IPS-18c (cell line): ENCODE data around the gene TEAD1.

Experiments used
- H3K4me3 ChIP-seq: 2 replicates; pipeline ENCODE4 v1.7.0; 2013; ENCODE audit warnings: low read depth, mild to moderate bottlenecking, low read length, moderate library complexity; ENCODE audit not compliant: insufficient read depth
- H3K9me3 ChIP-seq: one replicate; pipeline ENCODE4 v1.6.1; 2013; ENCODE audit warnings: mild to moderate bottlenecking, low read length, moderate library complexity; ENCODE audit not compliant: control insufficient read depth, insufficient read depth

TEAD1 gene

DNA sequence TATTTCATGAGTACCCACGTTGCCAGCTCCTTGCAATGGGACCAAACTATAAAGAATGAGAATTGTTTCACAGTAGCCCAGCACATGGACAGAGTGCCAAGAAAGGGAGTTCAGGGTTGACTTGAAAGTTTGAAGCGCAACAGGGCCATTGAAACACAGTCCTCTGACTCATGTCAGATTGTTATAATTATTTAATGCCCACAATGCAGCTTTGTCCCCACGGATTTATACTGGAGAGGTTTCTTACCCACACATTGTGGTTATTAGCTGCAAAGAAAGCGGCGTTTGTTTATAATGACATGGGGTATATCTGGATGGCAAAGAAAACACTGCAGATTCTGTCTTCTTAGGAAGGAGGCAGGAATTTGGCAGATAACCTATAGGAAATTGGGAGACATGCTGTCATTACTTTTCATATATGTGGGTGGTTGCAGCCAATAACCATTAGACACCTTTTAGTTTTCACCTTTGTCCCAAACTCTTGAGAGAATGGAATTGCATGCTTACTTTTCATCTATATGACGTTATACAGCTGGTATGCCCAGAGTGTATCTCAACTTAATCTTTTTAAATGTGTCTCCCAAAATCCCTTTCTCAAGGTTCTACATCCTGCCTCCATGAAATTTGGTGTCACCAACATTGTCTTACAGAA is 143.6 kb downstream of the TEAD1 start:
- Histone ChIP-seq H3K4me3 (no peak overlapping the region), H3K9me3 (no peaks in the 10 kb centered on the region)

DNA sequence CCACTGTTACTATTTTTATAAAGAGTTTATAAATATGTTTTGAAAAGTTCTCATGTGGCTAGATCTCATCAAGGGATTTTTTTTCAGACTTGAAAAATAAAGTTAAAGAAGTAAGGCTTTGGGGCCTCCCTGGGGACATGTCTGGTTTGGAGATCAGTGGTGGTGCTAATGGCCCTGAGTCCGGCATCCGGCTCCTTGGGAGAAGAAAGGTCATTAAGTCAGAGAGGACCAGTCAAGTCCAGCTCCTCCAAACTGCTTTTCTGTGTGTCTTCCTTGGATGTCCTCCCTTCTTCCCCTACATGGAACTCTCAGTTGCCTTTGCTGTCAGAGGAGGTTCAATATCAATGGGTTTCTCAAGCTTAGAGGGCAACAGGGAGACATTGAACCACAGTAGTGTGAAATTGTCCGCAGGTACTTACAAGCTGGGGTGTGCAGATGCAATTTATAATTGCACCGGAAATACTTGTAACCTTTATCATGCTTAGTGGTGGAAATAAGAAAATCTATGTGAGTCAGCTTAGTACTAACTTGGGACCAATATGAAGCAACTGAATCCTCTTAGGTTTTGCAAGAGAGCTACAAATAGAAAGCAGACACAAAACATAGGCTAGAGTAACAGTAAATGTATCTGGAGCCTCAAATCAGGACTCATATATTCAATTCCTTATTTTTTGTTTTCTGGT is 144.3 kb downstream of the TEAD1 start:
- Histone ChIP-seq H3K9me3 (no peaks in the 10 kb centered on the region), H3K4me3 (no peak overlapping the region)

DNA sequence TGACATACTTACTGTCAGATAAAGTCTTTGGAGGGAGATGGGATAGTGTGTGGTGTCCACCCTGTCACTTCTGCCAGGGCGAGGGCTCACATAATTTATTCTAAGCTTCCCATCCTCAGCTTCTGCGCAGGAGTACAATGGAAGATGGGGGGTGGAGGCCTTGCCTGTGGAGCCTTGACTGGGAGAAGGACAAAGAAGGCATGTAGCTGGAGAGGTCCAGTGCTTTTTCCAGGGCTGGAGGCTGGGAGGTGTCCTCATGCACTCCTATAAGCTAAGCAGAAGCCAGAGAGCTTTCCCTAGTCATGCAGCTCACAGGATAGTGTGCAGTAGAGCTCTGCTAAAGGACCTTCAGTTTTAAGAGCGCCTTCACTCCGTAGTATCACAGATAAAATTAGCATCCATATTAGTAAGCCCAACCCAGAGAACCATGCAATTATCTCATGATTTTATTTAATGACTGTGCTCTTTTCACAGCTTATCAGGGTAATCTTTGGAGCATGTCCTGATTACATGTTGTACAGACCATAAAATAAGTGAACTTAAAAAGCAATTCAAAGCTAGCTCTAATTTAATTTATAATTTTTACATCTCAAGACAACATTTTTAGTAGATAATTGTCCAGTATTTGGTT is 148.3 kb downstream of the TEAD1 start:
- Histone ChIP-seq H3K4me3 (no peak overlapping the region), H3K9me3 (no peaks in the 10 kb centered on the region)

DNA sequence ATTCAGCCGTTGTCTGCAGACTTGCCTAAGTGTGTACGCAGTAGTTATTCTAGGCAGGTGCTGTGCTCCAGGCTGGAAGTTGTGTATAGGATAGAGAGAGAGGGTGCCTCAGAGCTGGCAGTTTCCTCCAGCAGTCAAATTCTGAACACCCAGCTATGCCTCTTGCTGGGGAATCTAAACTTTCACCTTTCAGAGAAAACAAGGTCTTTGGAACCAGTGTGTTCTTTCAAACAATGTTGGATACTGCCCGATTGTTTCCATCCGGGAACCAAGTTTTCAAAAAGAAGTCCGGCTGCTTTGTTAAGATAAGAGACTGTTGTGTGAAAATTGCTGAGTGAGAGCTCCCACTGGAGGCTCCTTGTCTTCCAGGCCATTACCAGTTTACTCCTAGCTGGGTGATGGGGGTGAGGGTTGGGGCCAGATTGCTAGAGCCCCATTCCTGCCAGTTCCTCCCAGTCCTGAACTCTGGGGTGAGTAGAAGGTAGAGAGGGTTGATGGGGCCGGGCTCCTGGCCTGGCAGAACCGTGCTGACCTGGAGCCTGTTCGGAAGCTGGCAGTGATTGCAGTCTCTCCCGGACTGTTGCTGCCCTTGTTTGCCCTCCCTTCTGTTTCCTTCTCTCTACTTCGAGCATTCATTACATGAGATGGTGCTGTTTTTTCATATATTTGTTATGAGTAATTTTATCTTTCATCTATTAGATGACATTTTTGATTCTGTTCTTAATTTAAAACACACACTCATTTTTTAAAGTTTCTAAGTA is 150.2 kb downstream of the TEAD1 start:
- no peak overlapping the region for H3K4me3 ChIP-seq
- no peaks in the 10 kb centered on the region for H3K9me3 ChIP-seq

DNA sequence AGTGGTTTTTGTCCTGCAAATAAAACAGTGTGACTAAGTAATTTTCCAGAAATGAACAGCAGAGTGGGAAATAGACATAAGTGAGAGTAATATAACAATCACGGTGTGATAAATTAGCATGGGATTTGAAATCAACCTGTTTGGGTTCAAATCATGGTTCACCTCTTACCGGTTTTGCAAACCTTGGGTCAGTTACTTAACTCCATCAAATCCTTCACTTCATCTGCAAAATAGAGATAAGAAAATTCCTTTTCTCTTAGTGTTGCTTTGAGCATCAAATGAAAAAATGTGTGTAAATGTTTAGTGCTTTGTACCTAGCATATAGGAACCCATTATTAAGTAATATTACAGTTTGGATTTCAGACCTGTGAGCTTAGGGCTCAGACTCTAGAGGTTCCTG is 152.2 kb downstream of the TEAD1 start:
- Histone ChIP-seq H3K4me3 (no peak overlapping the region), H3K9me3 (no peaks in the 10 kb centered on the region)

DNA sequence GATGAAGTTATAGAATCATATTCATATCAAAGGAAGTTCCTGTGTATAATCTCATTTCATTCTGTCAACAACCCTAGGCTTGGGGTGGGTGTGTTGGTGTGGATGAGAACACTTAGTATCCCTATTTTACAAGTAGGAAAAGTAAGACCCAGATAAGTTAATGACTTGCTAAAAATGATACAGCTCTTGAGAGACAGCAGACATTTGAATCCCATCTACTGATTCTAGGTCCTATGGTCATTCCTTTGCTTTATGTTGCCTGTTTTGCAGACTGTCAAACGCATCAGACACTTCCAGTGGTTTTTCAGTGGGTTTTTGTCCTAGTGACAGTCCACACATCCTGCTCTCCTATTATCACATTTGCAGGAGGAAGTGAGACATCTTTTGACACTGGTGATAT is 153.1 kb downstream of the TEAD1 start:
- H3K9me3 ChIP-seq: no peaks in the 10 kb centered on the region
- peak overlapping the region; percentile 29; the same call in 1 of the 2 replicates for H3K4me3 ChIP-seq

DNA sequence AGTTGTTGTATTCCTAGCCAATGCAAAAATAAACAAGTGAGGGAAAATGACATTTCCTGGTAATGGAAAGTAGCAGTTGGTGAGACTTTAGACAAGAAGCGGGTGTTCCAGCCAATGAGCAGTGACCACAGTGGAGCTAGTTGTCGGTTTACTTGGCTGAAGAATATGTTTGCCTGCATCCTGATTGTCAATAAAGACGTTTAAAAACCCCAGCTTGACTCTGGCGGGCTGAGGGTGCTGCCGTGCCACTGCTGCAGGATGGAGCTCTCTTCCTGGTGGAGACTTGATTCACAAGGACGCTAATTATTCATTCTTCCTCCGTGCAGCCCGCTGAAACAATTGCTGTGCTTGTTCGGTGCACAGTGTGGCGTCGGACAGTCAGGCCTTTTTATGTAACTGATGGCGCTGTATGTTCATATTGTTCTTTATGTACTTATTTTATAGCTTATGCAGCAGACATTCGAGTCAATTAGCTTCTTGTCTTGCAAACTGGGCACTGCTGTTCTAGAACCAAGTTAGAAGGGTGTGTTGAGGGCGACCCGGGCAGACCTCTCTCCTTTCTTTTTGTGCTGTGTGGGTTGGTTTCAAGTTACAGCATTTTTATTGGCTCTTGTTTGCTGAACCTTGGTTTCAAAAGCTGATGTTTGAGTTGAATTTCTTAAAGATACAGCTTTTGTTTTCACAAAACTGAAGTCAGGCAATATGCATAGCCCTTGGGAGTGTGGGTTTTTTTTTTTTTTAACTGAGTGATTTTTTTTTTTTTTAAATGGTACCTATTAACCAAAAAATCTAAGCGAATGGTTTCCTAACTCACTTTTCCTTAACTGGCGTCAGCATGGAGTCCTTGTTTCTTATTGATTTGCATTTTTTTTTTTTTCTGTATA is 153.9 kb downstream of the TEAD1 start:
- peak overlapping the region; percentile 29; the same call in 1 of the 2 replicates for H3K4me3 ChIP-seq
- H3K9me3 ChIP-seq: no peaks in the 10 kb centered on the region

DNA sequence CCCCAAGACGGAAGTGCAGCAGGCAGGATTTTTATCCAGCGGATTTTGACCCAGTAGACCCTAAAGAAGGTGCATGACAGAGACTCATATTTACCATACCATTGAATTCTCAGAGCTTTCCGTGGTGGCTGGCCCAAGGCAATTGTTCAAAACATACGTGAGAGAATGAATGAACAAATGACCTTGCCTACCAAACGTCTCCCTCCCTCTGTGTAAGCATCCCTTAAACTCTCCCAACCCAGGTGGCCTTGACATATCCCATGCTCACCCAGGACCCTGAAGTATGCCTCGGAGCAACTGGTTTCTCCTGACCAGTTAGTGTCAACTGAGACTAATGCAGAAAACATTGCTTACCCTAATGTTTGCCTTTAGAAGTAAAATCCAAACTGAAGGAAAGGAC is 154.9 kb downstream of the TEAD1 start:
- Histone ChIP-seq H3K4me3 (no peak overlapping the region), H3K9me3 (no peaks in the 10 kb centered on the region)

DNA sequence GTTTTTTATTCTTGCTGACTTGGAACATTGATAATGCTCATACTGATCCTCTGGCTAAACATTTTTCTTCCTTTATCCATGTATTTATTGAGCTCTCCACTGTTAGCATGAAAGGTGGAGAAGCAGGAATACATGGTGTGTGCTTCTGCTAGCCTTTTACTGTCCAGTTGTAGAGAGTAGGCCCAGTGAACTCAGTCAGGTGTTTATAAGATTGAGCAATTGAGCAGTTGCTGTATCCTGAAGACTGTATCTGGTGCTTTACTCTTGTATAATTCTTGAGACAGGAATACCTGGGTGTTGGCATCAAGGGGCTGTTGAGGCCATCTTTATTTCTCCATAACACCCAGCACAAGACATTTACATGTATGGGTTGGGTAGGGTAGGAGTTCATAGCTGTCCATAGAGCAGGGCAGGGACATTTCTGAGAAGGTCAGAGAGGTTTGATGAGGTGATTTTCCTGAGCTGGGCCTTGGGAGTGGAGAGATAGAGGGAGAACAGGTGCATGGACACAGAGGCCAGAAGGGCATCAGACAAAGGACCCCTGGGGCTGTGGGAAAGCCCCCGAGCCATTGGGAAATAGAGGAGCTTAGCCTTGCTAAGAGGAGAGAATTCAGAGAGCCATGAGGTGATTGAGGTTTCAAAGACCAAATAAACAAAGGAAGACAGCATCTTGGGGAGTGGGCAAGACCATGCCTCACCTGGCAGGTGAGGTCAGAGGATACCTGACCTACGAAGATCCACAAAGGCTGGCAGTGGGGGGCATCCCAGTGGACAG is 155.5 kb downstream of the TEAD1 start:
- H3K9me3 ChIP-seq: no peaks in the 10 kb centered on the region
- H3K4me3 ChIP-seq: no peak overlapping the region

DNA sequence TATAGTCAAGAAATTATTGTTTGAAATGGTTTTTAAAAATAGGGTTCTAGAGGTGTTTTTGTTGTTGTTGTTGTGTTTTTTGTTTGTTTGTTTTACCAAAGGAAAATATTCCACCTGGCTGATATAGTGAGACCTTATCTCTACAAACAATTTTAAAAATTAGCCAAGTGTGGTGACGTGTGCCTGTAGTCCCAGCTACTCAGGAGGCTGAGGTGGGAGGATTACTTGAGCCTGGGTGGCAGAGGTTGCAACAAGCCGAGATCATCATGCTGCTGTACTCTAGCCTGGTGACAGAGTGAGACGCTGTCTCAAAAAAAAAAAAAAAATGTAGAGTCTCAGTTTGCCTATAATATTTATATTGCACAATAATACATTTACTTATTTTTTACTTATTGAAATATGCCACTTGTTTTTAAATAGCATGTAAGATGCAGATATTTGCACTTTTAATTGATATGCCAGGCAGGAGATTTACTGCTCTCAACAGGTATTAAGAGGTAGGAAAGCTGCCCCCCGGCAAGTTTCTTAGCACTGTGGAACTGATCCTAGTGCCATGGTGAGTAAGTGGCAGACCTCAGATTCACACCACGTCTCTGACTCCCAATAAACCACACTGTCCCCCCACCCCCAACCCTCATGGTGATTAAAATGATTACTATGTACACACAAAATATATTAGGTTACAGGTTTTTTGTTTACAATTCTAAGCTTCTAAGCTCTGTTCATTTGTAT is 157.4 kb downstream of the TEAD1 start:
- Histone ChIP-seq H3K4me3 (no peak overlapping the region), H3K9me3 (no peaks in the 10 kb centered on the region)

DNA sequence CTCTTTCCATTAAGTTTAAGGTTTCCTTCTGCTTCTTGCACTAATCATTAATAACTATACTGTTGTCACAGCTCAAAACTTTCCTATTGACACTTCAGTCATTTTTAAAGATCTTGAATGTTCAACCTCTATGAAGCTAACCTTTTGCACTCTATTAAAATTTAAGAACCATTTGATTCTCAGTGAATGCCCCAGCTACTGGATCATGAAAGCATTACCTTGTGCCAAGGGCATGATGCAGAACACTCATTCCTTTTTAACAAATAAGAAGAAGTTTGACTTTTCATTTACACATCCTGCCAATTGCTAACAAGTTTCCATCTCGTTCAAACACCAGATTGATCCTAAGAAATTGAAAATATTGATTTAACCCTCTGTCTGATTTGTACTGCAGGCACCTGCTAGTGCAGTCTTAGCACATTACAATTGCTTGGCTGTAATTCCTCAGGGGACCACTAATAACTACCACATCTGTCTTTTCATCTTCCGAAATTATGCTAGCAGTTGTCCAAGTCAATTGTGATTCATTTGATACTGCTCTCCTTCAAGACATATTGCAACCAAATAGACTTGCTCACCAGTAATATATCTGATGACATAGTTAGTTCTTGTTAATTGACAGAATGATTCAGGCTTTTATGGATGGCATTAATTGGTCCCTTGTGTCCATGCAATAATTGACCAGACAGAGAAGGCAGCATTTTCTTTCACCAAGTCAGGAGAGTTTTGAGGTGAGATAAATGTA is 158.4 kb downstream of the TEAD1 start:
- Histone ChIP-seq H3K9me3 (no peaks in the 10 kb centered on the region), H3K4me3 (no peak overlapping the region)

DNA sequence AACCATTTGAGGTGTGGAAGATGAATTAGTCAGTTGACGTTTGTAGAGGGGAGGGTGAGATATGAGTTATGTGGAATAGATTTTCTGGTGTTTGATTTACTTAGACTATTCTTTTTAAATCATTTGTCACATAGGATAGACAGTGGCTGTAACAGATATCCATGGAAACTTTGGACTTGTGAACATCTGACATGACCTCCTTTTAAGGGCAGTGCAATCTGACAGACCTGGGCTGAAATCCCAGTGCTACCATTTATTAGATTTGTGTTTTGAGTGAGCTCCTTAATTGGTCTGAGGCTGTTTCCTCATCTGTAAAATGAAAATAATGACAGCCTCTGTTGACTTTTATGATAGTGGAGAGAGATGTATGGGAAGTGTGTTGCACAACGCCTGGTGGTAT is 159.9 kb downstream of the TEAD1 start:
- H3K9me3 ChIP-seq: no peaks in the 10 kb centered on the region
- no peak overlapping the region for H3K4me3 ChIP-seq

DNA sequence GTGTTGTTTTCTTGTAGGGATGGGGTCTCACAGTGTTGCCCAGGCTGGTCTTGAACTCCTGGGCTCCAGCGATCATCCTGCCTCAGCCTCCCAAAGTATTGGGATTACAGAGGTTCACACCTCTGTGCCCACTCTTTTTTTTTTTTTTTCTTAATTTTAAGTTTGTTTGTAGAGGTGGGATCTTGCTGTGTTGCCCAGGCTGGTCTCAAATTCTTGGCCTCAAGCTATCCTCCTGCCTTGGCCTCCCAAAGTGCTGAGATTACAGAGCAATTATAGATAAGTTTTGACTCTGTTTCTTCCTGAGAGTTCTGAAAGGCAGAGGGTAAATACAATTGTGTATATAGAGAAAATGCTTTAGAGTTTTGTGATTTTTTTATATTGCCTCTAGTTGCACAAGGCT is 160.4 kb downstream of the TEAD1 start:
- H3K4me3 ChIP-seq: no peak overlapping the region
- no peaks in the 10 kb centered on the region for H3K9me3 ChIP-seq

DNA sequence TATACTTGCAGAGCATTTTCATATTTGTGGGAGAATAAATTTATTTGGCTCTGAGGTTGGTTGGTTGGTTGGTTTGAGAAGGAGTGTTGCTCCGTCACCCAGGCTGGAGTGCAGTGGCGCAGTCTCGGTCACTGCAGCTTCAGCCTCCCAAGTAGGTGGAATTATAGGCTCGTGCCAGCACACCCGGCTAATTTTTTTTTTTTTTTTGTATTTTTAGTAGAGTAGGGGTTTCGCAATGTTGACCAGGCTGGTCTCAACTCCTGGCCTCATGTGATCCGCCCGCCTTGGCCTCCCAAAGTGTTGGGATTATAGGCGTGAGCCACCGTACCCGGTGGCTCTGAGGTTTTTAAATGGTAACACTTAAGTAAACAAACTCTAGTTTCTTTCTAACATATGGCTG is 161.1 kb downstream of the TEAD1 start:
- no peaks in the 10 kb centered on the region for H3K9me3 ChIP-seq
- H3K4me3 ChIP-seq: no peak overlapping the region

DNA sequence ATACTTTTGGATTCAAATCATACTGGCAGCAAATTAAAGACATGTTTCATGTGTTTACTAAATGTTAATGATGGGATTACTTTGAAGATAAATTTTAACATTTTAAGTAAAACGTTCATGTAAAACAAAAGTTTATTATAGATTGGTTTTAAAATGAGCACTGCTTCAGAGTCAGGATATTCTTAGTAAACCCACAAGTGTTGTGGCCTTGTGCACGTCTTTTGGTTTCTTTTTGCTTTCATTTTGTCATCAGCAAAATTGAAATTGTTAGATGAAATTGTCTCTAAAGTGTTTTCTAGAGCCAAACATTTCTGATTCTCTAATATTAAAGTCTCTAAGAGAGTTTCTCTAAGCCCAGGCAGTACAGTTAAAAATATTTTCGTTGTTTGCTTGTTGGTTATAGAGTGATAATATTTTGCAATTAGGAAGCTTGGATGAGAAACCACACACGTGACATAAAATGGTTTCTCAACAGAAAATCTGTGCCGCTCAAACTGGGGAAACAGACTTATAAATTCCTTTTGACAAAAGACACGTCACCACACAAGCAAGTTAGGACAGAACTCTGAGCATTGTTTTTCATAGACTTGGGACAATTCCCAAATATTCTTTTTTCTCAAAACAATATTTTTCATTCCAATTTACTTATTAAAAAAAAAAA is 164.4 kb downstream of the TEAD1 start:
- H3K9me3 ChIP-seq: no peaks in the 10 kb centered on the region
- H3K4me3 ChIP-seq: no peak overlapping the region
